AG09319 (cell line): ENCODE data around the gene TOX2.

Experiments
- DNase-seq: peaks from one replicate; pipeline ENCODE4 v3.0.0-alpha.2; 2010; ENCODE audit warnings: low read depth; ENCODE audit errors: extremely low read depth
- TF ChIP-seq, protein P1 (sequence below): IDR thresholded peaks from 2 replicates; pipeline ENCODE4 v1.5.1; 2011; ENCODE audit warnings: low read depth, mild to moderate bottlenecking, inconsistent platforms, low read length, moderate library complexity

TOX2 gene

DNA sequence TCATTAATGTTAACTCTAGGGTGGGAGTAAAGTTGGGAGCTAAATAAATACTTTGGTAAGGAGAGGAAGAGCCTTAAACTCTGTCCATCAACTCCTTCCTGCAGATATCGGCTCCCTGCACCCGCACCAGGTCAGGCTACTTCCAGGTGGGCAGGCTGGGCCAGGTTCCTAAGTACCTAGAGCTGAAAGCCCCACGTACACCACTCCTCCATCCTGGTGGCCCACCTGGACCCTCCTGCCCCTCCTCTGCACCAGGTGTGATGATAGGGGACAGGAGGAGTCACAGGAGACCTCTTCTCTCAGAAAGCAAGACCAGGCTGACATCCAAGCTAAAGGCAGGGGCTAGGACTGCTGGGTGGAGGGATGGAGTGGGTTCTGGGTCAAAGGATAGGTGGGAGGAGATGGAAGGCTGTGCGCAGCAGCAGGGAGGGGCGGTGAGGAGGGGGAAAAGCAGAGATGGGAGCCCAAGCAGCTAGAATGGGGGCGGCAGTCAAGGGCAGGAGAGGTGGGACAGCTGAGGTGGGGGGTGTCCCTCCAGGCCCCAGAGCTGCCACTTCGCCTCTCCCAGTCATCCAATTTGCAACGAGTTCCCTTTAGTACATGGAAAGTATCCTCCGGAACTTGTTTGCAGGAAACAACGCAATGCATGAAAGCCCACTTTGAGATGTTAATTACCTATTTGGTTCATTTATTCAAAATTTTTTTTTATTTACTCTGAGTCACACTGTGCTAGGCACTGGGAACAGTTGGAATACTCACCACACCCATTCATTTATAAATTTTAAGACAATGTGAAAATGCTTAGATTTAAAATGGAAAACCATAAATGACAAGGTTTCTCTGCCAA is 15.2 kb upstream of the TOX2 start:
- no peak for DNase-seq
- TF ChIP-seq, protein P1, sequence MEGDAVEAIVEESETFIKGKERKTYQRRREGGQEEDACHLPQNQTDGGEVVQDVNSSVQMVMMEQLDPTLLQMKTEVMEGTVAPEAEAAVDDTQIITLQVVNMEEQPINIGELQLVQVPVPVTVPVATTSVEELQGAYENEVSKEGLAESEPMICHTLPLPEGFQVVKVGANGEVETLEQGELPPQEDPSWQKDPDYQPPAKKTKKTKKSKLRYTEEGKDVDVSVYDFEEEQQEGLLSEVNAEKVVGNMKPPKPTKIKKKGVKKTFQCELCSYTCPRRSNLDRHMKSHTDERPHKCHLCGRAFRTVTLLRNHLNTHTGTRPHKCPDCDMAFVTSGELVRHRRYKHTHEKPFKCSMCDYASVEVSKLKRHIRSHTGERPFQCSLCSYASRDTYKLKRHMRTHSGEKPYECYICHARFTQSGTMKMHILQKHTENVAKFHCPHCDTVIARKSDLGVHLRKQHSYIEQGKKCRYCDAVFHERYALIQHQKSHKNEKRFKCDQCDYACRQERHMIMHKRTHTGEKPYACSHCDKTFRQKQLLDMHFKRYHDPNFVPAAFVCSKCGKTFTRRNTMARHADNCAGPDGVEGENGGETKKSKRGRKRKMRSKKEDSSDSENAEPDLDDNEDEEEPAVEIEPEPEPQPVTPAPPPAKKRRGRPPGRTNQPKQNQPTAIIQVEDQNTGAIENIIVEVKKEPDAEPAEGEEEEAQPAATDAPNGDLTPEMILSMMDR: no peak

GRCh38 chr20:43900121-43900466 is 14.6 kb upstream of the TOX2 start:
- TF ChIP-seq, protein P1: no peak
- no peak for DNase-seq

DNA sequence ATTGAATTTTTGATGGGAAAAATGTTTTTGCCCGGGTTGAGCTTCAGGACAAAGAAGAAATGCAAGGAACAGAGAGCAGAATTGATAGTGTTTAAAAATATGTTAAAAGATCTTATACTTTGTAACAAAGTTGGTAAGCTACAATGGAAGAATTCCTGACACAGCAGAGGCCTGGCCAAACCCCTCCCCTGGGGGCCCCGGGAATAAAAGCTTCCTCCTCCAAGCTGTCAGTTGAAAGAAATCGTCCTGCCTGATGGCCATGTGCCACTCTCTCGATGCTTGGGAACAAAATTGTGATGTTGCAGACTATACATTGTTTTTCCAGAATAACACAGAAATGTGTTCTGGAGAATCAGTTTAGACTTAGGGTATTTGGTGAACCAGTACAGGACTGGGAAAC is 14.2 kb upstream of the TOX2 start:
- TF ChIP-seq, protein P1: no peak
- DNase-seq: no peak

DNA sequence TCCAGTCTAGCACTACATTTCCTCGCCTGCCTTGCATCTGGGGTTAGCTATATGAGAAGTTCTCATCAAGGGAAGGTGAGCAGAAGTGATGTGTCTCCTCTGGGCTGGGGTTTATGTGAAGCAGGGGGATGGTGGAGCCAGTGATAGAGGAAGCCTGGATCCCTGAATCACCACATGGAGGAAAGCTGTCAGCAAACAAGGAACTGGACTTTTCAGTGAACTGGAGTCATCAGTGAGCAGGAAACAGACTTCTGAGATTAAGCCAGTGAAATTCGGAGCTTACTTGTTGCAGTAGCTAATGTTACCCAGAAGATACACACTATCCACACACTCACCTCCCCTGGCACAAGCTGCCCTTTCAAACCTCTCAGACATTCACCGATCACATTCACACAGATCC is 13.4 kb upstream of the TOX2 start:
- TF ChIP-seq, protein P1: no peak

GRCh38 chr20:43903953-43904826 is 10.5 kb upstream of the TOX2 start:
- no peak for DNase-seq
- TF ChIP-seq, protein P1: no peak

More for the DNA sequence above, 13.4 kb upstream of the TOX2 start:
- no peak for DNase-seq

DNA sequence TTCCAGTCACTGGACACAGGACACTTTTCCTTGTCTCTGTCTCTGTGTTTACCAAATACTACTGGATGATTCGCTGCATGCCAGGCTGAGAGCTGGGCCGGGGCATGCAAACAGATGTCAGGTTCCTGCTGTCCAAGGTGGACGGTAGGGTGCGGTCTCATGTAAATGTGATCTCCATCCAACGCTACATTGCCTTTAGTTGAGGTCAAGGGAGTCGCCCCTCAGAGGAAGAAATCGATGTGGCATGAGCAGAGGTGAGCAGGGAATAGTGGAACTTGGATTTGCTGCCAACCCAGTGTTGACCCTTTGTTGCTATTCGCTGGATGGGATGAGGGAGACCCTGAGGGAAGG is 9.8 kb upstream of the TOX2 start:
- TF ChIP-seq, protein P1: no peak
- DNase-seq: no peak

DNA sequence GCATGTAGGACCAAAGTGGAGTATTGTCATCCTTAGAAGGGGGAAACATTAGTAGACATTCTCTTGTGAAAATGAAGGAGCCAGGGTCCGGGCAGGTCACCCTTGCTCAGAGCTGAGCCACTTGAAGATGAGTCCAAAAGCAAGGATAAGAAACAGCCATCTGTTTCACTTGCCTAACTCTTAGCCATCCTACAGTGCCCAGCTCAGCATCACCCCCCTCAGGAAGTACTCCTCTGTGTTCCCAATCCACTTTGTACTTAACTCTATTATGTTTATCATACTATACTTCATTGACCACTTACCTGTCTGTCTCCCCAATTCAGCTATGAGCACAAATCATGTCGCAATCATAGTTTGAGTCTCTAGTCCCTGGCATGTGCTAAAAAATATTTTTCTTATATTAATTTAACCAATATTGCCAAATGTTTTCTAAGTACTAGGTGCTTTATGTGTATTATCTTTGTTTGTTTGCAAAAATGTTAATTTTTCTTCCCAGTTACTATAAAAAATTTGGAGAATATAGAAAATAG is 8.1 kb upstream of the TOX2 start:
- no peak for DNase-seq
- TF ChIP-seq, protein P1: no peak
